ENCODE data around the gene WWC1. TPM values are rescaled to one million over a fixed set of nuclear protein-coding genes. Genes with fewer than 3 reads are reported as not detected.

Gene WWC1
- total RNA-seq, 1 donor from 2014 or later, result 118 TPM

DNA sequence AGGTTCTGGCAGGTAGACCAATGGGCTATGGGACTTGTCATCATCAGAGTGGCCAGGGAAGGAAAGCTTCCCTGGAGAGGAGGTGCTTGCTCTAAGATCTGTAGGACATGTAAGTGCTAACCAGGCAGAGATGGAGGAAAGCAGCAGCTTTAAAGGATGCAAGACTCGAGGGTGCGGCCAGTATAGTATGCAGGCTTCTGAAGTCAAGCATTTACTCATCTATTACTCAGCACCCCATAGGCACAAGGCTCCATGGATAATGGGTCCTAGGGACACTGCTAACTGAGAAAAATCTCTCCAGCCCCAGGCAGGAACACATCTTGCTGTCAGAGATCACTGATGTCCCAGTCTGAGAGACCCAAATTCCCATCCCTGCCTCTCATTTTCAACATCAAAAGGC is 49.7 kb downstream of the WWC1 start:
- H3K4me3 ChIP-seq (ENCODE audit: low read depth, low read length), result no peak overlapping the region
- TF ChIP-seq, protein P1, sequence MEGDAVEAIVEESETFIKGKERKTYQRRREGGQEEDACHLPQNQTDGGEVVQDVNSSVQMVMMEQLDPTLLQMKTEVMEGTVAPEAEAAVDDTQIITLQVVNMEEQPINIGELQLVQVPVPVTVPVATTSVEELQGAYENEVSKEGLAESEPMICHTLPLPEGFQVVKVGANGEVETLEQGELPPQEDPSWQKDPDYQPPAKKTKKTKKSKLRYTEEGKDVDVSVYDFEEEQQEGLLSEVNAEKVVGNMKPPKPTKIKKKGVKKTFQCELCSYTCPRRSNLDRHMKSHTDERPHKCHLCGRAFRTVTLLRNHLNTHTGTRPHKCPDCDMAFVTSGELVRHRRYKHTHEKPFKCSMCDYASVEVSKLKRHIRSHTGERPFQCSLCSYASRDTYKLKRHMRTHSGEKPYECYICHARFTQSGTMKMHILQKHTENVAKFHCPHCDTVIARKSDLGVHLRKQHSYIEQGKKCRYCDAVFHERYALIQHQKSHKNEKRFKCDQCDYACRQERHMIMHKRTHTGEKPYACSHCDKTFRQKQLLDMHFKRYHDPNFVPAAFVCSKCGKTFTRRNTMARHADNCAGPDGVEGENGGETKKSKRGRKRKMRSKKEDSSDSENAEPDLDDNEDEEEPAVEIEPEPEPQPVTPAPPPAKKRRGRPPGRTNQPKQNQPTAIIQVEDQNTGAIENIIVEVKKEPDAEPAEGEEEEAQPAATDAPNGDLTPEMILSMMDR (IDR thresholded peaks at IDR 0.05; ENCODE audit: insufficient read depth, low read length, poor library complexity, severe bottlenecking), result no peak
- DNase-seq (ENCODE audit: low read depth), result no peak
- H3K36me3 ChIP-seq (ENCODE audit: control insufficient read depth, insufficient read depth, low read length), result no peaks in the 10 kb centered on the region
- no peaks in the 10 kb centered on the region for H3K27me3 ChIP-seq (ENCODE audit: control insufficient read depth, insufficient read depth, low read length)

DNA sequence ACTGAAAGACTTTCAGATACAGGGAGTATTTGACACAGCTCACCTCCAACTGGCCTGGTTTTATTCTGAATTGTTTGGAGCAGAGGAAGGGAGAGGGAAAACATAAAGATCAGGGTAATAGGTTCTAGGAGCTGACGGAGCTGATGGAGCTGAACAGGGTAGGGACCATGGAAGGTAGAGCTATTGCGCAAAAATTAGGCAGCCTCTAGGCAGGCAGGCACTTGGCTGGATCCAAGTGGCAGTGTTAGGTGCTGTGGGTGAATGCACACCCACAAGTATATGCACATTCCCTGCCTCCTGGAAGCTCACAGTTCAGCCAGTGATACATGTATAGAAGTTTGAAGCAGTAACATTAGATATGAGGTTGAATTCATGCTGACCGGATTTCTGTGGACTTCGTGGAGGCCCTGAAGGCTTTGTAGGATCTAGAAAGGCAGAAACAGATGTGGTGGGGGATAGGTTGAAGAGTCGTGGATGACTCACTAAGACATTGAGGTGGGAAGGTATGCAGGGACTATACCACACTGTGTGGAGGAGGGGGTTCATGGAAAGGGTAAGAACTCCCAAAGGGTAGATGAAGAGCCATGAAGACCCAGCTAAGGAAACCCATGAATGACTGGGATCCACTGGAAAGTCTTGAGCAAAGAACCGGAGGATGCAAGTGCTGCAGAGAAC is 50.8 kb downstream of the WWC1 start:
- no peak for DNase-seq (ENCODE audit: low read depth)
- no peaks in the 10 kb centered on the region for H3K36me3 ChIP-seq (ENCODE audit: control insufficient read depth, insufficient read depth, low read length)
- H3K4me3 ChIP-seq (ENCODE audit: low read depth, low read length), result no peak overlapping the region
- TF ChIP-seq, protein P1 (IDR thresholded peaks at IDR 0.05; ENCODE audit: insufficient read depth, low read length, poor library complexity, severe bottlenecking), result no peak
- no peaks in the 10 kb centered on the region for H3K27me3 ChIP-seq (ENCODE audit: control insufficient read depth, insufficient read depth, low read length)

DNA sequence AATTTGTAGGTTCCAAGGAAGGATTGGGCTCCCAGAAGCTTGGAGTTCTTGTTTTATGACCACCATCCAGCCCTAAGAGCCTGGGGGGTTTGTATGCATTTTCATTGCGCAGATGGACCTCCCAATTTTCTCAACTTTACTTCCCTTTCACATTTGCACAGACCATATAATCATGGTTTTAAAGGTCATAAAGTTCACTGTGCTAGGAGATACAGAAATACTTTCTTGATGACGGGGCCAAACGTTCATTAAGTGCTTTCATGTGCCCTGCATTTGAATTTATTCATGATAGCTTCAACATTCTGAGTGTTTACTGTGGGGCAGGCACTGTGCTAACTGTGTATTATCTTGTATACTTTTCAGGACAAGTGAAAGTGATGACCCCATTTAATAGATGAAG is 51.5 kb downstream of the WWC1 start:
- H3K36me3 ChIP-seq (ENCODE audit: control insufficient read depth, insufficient read depth, low read length), result no peaks in the 10 kb centered on the region
- TF ChIP-seq, protein P1 (IDR thresholded peaks at IDR 0.05; ENCODE audit: insufficient read depth, low read length, poor library complexity, severe bottlenecking), result no peak
- no peaks in the 10 kb centered on the region for H3K27me3 ChIP-seq (ENCODE audit: control insufficient read depth, insufficient read depth, low read length)
- DNase-seq (ENCODE audit: low read depth), result no peak
- H3K4me3 ChIP-seq (ENCODE audit: low read depth, low read length), result no peak overlapping the region

DNA sequence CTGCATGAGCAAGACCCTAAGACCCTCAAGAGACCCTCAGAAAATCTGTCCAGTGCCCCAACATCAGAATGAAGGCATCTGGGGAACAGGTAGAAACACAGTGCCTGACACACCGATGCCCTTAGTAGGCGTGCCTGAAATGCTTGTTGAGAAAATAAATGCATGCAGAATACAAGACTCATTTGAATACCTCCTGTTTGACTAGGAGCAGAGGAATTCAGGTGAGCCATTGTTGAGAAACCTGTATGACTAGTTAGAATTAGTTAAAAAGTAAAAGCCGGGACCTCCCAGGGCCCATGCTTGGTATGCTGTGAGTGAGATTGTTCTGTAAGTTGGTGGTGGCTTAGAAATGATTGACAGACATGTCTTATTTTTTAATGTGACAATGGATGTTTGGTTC is 55.0 kb downstream of the WWC1 start:
- Histone ChIP-seq H3K4me3 (ENCODE audit: low read depth, low read length) (no peak overlapping the region), H3K36me3 (ENCODE audit: control insufficient read depth, insufficient read depth, low read length) (no peaks in the 10 kb centered on the region), H3K27me3 (ENCODE audit: control insufficient read depth, insufficient read depth, low read length) (no peaks in the 10 kb centered on the region)
- TF ChIP-seq, protein P1 (IDR thresholded peaks at IDR 0.05; ENCODE audit: insufficient read depth, low read length, poor library complexity, severe bottlenecking), result no peak
- peak; percentile 86 for DNase-seq (ENCODE audit: low read depth)

DNA sequence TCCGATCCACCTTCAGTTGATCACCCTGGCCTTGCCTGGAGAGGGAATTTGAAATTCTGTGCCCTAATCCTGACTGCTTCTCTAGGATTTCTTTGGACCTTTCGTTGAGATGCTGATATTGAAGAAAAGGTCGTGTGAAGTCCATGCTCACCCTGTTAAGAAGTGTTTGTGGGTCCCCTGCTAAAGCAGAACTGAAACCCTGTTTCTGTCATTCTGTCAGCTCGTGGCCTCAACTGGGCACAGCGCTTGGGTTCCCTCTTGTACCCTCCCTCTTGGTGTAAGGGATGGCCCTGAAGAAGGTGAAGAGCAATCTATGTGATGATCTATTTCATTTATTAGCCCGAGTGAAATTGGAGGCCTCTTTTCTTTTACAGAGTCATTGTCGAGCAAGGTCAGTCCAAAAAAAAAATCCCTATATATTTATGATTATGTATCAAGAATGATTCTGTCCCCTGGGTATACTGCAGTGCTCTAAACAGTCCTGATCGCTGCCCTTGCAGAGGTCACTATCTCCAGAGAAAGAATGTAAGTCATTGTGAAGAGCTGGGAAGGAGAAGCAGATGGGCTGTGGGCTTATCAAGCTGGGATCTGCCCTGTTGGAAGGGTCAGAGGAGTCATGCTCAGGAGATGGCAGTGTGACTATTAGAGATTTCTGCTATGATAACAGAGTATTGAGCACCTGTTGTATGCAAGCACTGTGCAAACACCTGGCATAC is 56.1 kb downstream of the WWC1 start:
- H3K36me3 ChIP-seq (ENCODE audit: control insufficient read depth, insufficient read depth, low read length), result no peaks in the 10 kb centered on the region
- TF ChIP-seq, protein P1 (IDR thresholded peaks at IDR 0.05; ENCODE audit: insufficient read depth, low read length, poor library complexity, severe bottlenecking), result no peak
- H3K4me3 ChIP-seq (ENCODE audit: low read depth, low read length), result no peak overlapping the region
- no peak for DNase-seq (ENCODE audit: low read depth)
- no peaks in the 10 kb centered on the region for H3K27me3 ChIP-seq (ENCODE audit: control insufficient read depth, insufficient read depth, low read length)
